ENCODE results near the gene TYRP1.

The TYRP1 gene

DNA sequence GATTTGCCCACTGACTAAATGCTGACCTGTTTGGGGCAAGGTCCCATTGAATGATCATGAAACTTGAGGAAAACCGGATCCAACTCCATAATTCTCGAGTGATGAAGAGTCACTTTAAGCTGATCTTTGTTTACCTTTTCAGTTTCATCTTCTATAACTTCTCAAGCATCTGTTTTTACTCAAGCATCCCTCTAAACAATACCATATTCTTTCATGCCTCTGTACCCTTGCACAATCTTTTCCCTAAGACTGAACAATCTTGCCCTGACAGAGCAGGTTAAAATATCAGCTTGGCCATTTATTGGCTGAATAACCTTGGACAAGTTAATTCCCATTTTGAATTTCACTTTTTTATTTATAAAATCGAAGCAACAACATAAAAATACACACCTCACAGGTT is 39.8 kb downstream of the TYRP1 start:
- DNase-seq, result no peak

DNA sequence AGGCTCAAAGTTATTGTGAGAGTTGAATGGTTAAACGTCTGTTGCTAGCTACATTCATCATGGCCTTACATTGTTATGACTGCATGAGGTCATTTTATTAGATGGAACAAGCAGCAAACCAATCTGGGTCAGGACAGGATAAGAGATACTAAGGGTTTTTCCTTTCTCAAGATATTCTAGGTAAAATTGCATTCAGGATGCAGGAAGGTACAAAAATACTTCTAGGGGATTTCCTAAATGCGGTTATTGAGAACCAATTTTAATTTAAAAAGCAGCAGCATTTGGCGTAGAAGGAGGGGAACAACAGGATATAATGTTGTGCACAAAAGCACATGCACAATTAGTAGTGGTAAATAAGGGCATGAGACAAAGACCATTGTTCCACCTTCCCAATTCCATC is 42.5 kb downstream of the TYRP1 start:
- no peak for DNase-seq

DNA sequence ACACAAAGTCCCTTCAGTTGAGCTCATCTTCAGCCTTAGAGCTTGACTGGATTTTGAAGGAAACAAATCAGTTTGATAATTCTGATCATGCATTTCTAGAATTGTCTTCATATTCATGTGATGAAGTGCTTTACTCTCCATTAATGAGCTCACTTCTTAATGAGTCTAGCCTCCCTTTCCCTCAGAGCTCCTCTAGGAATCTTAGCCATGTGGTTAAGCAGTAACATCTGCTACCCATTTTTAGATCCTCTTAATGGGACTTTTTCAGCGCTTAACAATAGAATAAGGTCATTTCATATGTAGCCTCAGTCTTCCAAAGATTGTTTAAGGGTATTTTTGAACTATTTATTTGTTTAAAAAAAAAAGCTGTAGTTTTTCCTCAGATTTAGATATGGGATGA is 44.7 kb downstream of the TYRP1 start:
- DNase-seq, result no peak

DNA sequence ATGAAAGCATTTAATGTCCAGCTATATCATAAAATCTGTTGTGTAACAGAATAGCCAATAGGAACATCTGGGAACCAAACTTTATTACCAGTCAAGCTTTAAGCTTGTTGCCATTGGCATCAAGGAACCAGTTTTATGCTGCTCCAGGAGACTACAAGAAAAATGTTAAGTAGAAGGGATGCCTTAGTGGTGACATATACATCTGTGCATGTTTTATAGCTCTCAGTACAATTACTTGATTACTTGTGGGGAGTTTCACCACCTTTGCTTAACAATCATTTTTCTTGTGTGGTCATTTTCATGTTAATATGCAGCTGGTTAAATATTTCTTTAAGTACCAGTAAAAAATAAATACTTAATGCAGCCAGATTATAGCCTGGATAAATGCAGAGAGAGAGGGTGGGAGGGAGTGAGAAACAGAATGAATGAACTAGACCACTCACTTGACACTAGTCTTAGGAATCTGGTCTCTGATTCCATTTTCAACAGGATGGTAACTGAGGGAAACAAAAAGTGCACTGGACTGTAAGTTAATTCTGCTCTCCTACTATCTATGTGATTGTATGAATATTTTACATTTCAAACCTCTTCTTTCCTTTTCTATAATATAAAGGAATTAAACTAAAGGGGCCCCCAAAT is 45.9 kb downstream of the TYRP1 start:
- no peak for DNase-seq

DNA sequence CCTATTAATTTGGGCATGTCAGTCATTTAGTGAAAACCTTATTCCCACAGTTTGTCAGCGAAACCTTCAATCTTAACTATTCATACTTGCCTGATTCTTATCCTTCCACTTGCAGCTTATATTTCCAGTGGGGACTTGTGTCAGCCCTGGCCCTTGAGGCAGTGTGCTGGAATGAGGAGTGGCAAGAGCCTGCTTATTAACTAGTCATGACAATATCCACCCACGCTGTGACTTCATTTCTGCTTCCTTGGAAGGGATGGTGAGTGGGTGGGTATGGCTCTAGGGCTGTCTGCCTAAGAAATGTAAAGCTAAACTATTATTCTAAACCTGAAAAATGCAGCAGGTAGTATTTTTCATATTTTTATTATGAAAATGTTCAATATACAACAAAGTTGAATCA is 47.7 kb downstream of the TYRP1 start:
- no peak for DNase-seq

DNA sequence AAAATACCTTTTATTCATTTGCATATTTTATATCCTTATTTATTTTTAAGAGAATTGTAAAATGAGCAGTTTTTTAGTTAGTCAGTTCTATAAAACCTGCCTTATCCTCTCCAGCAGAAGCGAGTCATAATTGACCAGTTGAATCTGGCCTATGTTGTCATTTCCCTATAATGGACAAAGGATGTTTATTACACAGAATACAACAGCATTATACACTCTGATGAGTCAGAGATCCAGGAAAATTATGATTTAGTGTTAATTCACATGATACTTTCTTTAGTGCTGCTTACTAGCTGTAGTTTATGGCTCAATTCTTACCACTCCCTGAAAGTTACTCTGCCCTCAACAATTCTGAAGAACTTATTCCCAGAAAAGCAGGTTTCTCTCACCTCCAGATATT is 54.8 kb downstream of the TYRP1 start:
- DNase-seq, result no peak

DNA sequence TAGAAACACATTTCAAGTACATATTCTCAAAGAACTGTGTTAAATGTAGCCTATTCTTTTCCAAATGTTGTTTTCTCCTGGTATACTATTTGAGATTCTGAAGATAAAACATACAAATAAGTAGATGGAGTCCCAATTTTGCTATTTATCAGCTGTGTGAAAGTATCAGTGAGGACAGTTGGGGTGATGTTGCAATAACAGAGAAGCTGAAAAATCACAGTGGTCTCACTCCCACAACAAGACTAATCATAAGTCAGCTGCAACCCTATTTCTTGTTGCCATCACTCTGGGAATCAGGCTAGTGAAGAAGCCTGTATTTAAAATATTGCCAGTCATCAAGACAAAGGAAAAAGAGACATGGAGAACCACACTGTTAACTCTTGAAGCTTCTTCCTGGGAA is 55.8 kb downstream of the TYRP1 start:
- no peak for DNase-seq

DNA sequence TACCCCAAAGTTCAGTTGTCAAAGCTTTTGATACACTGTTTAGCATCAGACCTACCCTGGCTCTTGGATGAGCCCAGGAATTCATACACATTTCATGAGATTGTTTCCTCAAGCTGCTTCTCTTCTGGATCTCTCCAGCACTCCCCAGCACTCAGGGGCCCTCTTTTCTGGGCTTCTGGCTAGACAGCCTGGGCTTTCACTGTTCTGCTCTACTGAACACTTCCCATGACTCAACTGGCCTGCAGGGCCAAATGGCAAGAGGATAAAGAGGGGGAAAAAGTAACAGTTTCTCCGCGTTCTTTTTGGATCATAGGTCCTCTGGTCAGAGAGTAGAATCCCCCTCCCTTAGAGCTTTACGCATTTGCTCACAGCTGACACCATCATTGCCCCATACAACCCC is 60.7 kb downstream of the TYRP1 start:
- no peak for DNase-seq

DNA sequence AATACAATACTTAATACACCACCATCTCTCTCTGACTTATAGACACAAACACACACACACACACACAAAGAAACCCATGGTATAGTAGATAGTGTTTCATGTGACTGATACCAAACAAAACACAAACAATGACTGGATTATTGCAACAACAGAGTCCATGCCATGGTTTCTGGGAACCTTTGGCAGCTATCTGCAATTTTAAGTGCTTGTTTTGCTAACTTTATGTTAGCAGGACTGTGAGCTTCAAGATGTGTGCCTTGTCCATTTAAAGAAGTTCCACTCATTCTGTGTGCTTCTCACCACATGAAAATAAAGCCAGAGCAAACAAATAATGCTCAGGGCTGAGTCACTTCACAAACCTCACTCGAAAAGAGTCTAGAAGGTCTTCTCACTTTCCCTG is 66.6 kb downstream of the TYRP1 start:
- no peak for DNase-seq

Measured in right kidney (tissue), 1 donor.